PC-9 (cell line): ENCODE data around the gene SYNDIG1. TPM values are rescaled to one million over a fixed set of nuclear protein-coding genes. Genes with fewer than 3 reads are reported as not detected.

Experiments used
- BruUV-seq: library from RNA; stranded (reverse); fragments of 400-500 nt; replicated peaks from 2 replicates; lab custom pipeline; 2021; lab: Mats Ljungman, UMichigan
- CTCF ChIA-PET: fragments of 300-600 bp; sonication (Branson Sonifier 250); formaldehyde crosslinking; loops from one replicate; lab custom pipeline; 2022; ENCODE audit warnings: antibody characterized with exemption; lab: Charles Lee
- POLR2A ChIA-PET: fragments of 300-600 bp; sonication (Branson Sonifier 250); formaldehyde crosslinking; loops from one replicate; lab custom pipeline; 2022; ENCODE audit warnings: antibody characterized with exemption; ENCODE audit not compliant: unreplicated experiment; lab: Charles Lee
- DNase-seq, 2 experiments: peaks; one replicate each; pipeline versions ENCODE4 v3.0.0 to v3.0.0-alpha.2; 2015 to 2022; ENCODE audit warnings: mixed read lengths in 1 of 2
- H2AFZ ChIP-seq: fragments of 200-600 bp; sonication (generic); 2 replicates; pipeline ENCODE4 v1.8.1; 2017; ENCODE audit warnings: antibody characterized with exemption
- H3F3A ChIP-seq: fragments of 200-600 bp; sonication (generic); 2 replicates; pipeline ENCODE4 v1.8.1; 2017; ENCODE audit warnings: antibody characterized with exemption, mild to moderate bottlenecking, low read depth; ENCODE audit not compliant: insufficient read depth
- H3K27ac ChIP-seq: fragments of 200-600 bp; sonication (generic); 2 replicates; pipeline ENCODE4 v1.6.1; 2016; ENCODE audit warnings: mixed run types
- H3K27me3 ChIP-seq: fragments of 200-600 bp; sonication (generic); 2 replicates; pipeline ENCODE4 v1.6.1; 2016; ENCODE audit warnings: low read depth, mixed run types; ENCODE audit not compliant: insufficient read depth
- H3K36me3 ChIP-seq: fragments of 200-600 bp; sonication (generic); 2 replicates; pipeline ENCODE4 v1.6.1; 2016; ENCODE audit warnings: low read depth, mixed run types
- H3K4me1 ChIP-seq: fragments of 200-600 bp; sonication (generic); replicated peaks from 2 replicates; pipeline ENCODE4 v1.6.1; 2016; ENCODE audit warnings: mixed run types; ENCODE audit not compliant: insufficient read depth
- H3K4me2 ChIP-seq: fragments of 200-600 bp; sonication (generic); 2 replicates; pipeline ENCODE4 v1.6.1; 2017; ENCODE audit warnings: mixed run types
- H3K4me3 ChIP-seq: fragments of 200-600 bp; sonication (generic); 2 replicates; pipeline ENCODE4 v1.6.1; 2016; ENCODE audit warnings: mixed run types
- H3K79me2 ChIP-seq: fragments of 200-600 bp; sonication (generic); 2 replicates; pipeline ENCODE4 v1.6.1; 2017; ENCODE audit warnings: low read depth, mixed run types
- H3K9me2 ChIP-seq: fragments of 200-600 bp; sonication (generic); 2 replicates; pipeline ENCODE4 v1.8.1; 2017; ENCODE audit warnings: mild to moderate bottlenecking; ENCODE audit not compliant: insufficient read depth
- H3K9me3 ChIP-seq: fragments of 200-600 bp; sonication (generic); 2 replicates; pipeline ENCODE4 v1.8.1; 2016; ENCODE audit warnings: low read depth; ENCODE audit not compliant: insufficient read depth
- H4K20me1 ChIP-seq: fragments of 200-600 bp; sonication (generic); 2 replicates; pipeline ENCODE4 v1.8.1; 2017; ENCODE audit not compliant: insufficient read depth
- CTCF ChIP-seq: fragments of 200-600 bp; sonication (generic); conservative IDR thresholded peaks from 2 replicates; pipeline ENCODE4 v1.6.1; 2017; ENCODE audit warnings: mixed run types, antibody characterized with exemption, mild to moderate bottlenecking, moderate library complexity
- EZH2 ChIP-seq: fragments of 200-600 bp; sonication (generic); IDR thresholded peaks from 2 replicates; pipeline ENCODE4 v1.8.0; 2017; ENCODE audit warnings: antibody characterized with exemption, low read depth
- intact Hi-C: fragments of 100-400 bp; cut with micrococcal nuclease; formaldehyde crosslinking; loops from one replicate; pipeline ENCODE4 v1.10.0; 2022; ENCODE audit not compliant: unreplicated experiment
- total RNA-seq: library from RNA; stranded (reverse); gene quantifications from 2 replicates; pipeline ENCODE4 v1.2.3, GENCODE V29; 2021

The SYNDIG1 gene
- total RNA-seq, 1 experiment from 2014 or later = 0.17 TPM

DNA sequence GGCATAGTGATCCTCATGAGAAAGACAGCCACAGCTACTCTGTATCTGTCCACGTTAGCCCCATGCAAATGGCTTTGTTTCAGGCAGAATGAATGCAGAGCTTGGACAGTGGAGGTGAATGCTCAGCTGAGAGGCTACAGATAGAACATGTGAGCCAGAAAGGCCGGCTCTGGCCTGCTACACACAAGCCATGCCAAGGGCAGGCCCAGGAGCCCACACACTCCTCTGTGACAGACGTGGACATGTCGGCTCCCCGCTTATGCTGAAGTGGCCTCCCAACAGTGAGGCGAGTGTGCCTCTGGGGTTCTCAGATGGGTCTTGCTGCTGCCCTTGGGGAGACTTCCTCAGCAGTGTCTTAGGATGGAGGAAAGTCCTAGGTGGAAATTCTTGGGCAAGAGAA, 159.6 kb downstream of the SYNDIG1 start:
- Histone ChIP-seq H3K9me3 (no peaks in the 10 kb centered on the region), H3K27me3 (no peaks in the 10 kb centered on the region), H3K27ac (no peak overlapping the region), H4K20me1 (no peaks in the 10 kb centered on the region), H3K36me3 (no peaks in the 10 kb centered on the region), H3K9me2 (no peaks in the 10 kb centered on the region), H3F3A (no peaks in the 10 kb centered on the region), H3K79me2 (no peaks in the 10 kb centered on the region), H2AFZ (no peak overlapping the region), H3K4me3 (no peak overlapping the region), H3K4me1 (peaks cover 4% of the 10 kb centered on the region), H3K4me2 (no peak overlapping the region)
- intact Hi-C loops = no loop called here
- CTCF ChIA-PET = no interaction called here
- no peak for DNase-seq
- TF ChIP-seq EZH2 = no peak
- no peak for TF ChIP-seq CTCF
- BruUV-seq = no TSS peak
- POLR2A ChIA-PET = no interaction called here

DNA sequence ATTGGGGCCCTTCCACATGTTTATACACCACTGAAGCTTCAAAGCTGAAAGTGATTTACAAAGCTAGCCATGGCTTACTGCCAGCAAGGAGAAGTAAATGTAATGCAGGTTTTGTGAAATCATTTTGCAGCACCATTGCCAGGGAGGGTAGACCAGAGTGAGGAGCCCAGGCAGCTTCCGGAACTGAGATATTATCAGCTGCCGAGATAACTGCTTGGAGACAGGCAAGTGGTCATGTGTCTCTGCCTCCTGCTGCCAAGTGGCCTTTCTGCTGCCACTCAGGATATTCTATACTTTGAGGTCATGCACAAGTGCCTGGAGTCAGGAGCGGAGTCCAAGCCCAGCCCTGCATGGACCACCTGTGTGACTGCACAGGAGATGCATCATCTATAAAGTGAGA, 160.2 kb downstream of the SYNDIG1 start:
- H3K4me1 ChIP-seq = peaks cover 11% of the 10 kb centered on the region
- H4K20me1 ChIP-seq = no peaks in the 10 kb centered on the region
- TF ChIP-seq EZH2 = no peak
- no peak for TF ChIP-seq CTCF
- no TSS peak for BruUV-seq
- CTCF ChIA-PET = no interaction called here
- no peak overlapping the region for H3K4me2 ChIP-seq
- no peak overlapping the region for H3K27ac ChIP-seq
- no peak overlapping the region for H2AFZ ChIP-seq
- intact Hi-C loops = no loop called here
- no peaks in the 10 kb centered on the region for H3K79me2 ChIP-seq
- no peaks in the 10 kb centered on the region for H3K36me3 ChIP-seq
- no peak for DNase-seq
- H3K9me3 ChIP-seq = no peaks in the 10 kb centered on the region
- no peaks in the 10 kb centered on the region for H3K27me3 ChIP-seq
- POLR2A ChIA-PET = no interaction called here
- no peaks in the 10 kb centered on the region for H3F3A ChIP-seq
- H3K9me2 ChIP-seq = no peaks in the 10 kb centered on the region
- no peak overlapping the region for H3K4me3 ChIP-seq

GRCh38 chr20:24630486-24631172, 161.2 kb downstream of the SYNDIG1 start:
- Histone ChIP-seq H2AFZ (no peak overlapping the region), H3K9me2 (no peaks in the 10 kb centered on the region), H3F3A (peaks cover 8% of the 10 kb centered on the region; the same call in 1 of the 2 replicates), H3K79me2 (no peaks in the 10 kb centered on the region), H3K27me3 (no peaks in the 10 kb centered on the region), H3K4me3 (no peak overlapping the region), H4K20me1 (no peaks in the 10 kb centered on the region), H3K36me3 (no peaks in the 10 kb centered on the region), H3K27ac (no peak overlapping the region), H3K4me1 (peaks cover 20% of the 10 kb centered on the region), H3K4me2 (no peak overlapping the region), H3K9me3 (no peaks in the 10 kb centered on the region)
- POLR2A ChIA-PET = no interaction called here
- CTCF ChIA-PET = no interaction called here
- no peak for DNase-seq
- TF ChIP-seq CTCF (no peak), EZH2 (no peak)
- intact Hi-C loops = no loop called here
- no TSS peak for BruUV-seq
